Astrocyte of the spinal cord (primary cell): ENCODE data around the gene METTL24.
A peak's percentile ranks its signal among the peaks of the same experiment; 100 is the strongest.

Source experiments
- DNase-seq: peaks from one replicate; pipeline ENCODE4 v3.0.0; 2011; ENCODE audit warnings: low read depth, low spot score
- H3K4me3 ChIP-seq: 2 replicates; pipeline ENCODE4 v1.5.1; 2011; ENCODE audit warnings: low read depth, mild to moderate bottlenecking, low read length, moderate library complexity
- in situ Hi-C: cut with HindIII; loops from 2 replicates; pipeline ENCODE4 v1.10.0; 2017; ENCODE audit warnings: low sequenced_read_pairs
- TF ChIP-seq, protein P1 (sequence below): IDR thresholded peaks from 2 replicates; pipeline ENCODE4 v1.5.1; 2012; ENCODE audit warnings: low read depth, mild to moderate bottlenecking, low read length, inconsistent platforms

Gene METTL24

DNA sequence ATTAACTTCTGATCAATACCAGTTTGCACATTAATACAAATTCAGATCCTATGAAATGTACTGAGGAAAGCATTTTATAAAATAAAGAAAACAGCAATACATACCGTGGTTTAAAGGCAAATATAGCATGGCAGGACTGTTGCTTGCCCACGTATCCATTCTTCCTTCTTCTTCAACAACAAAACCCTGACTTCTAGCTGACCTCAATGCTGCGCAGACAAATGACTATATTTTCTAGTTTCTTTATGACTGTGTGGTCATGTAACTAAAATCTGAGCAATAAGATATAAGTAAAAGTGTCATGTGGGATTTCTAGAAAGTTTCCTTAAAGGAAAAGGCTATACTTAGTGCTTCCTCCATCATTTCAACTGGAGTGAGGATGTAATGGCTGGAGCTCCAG is 92.9 kb downstream of the METTL24 start:
- H3K4me3 ChIP-seq = no peak overlapping the region
- in situ Hi-C loops = no loop called here
- TF ChIP-seq, protein P1, sequence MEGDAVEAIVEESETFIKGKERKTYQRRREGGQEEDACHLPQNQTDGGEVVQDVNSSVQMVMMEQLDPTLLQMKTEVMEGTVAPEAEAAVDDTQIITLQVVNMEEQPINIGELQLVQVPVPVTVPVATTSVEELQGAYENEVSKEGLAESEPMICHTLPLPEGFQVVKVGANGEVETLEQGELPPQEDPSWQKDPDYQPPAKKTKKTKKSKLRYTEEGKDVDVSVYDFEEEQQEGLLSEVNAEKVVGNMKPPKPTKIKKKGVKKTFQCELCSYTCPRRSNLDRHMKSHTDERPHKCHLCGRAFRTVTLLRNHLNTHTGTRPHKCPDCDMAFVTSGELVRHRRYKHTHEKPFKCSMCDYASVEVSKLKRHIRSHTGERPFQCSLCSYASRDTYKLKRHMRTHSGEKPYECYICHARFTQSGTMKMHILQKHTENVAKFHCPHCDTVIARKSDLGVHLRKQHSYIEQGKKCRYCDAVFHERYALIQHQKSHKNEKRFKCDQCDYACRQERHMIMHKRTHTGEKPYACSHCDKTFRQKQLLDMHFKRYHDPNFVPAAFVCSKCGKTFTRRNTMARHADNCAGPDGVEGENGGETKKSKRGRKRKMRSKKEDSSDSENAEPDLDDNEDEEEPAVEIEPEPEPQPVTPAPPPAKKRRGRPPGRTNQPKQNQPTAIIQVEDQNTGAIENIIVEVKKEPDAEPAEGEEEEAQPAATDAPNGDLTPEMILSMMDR = no peak
- no peak for DNase-seq

DNA sequence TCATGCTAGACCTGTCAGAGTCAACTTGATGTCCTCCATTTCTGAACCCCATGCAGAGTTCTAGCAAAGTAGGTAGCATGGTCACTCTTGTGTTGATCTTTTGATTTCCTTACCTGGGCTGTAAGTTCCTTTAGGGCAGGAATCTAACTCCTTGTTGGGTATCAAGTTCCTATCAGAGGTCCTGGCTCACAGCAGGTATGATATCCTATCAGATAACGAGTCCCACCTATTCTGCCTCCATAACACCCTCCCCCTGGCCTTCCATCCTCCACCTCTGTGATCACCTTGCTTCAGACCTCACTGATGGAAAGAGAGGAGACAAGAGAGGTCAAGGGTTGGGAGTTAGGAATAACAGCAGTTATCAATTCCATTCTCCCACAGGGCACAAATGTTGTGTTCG is 101.8 kb downstream of the METTL24 start:
- DNase-seq = no peak
- no peak overlapping the region for H3K4me3 ChIP-seq
- TF ChIP-seq, protein P1 = no peak
- in situ Hi-C loops = no loop called here

DNA sequence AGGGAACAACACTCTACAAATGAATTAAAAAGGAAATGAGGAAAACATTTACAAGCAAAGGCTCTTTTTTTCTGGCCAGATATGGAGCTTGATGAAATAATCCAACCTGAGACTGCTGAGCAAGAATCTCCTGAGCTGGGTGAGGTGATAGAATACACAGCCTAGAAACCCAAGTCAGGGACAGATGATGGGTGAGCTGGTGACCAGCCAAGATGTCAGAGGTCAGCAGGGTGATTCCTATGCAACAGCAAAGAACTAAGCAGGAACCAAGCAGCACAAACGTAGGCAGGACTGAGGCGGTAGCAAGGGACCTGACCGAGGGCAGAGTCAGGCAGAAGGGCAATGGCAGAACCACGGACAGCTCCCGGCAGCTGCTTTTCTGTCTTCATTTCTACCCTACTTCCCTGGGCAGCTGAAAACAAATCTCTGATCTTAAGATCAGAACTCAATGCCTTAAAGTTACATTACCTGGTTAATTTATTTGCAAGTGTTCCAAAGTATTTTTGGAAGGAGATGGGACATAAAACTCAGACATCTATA is 102.9 kb downstream of the METTL24 start:
- TF ChIP-seq, protein P1 = no peak
- DNase-seq = peak; percentile 38
- no peak overlapping the region for H3K4me3 ChIP-seq
- in situ Hi-C loops = no loop called here

DNA sequence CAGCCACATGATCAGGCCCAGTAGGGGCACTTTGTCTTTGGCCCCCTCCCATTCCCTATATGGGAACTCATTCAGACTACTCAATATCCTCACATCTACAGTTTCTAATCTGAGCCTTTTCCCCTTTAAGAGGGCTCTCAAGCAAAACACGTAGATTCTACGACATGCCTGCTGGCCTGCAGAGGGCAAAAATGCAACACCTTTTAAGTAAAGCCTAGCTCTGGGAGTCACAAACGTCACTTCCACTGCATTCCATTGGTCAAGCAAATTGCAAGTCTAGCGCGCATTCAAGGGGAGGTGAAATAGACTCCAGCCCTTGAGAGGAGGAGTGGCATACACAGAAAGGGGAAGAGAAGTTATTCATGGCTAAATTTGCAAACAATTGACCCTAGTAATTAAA is 107.3 kb downstream of the METTL24 start:
- in situ Hi-C loops = no loop called here
- TF ChIP-seq, protein P1 = no peak
- no peak for DNase-seq

DNA sequence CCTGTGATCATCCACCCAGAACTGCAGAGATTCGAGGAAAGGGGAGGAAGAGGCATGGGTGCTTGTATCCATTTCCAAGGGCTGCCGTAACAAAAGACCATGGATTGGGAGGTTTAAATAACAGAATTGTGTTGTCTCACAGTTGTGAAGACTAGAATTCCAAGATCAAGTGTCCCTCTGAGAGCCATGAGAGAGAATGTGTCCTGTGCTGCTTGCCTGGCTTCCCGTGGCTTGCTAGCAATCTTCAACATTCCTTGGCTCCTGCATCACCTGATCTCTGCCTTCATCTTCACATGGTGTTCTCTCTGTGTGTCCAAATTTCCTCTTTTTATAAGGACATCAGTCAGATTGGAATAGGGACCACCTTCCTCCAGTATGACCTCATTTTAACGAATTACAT is 108.1 kb downstream of the METTL24 start:
- no peak for DNase-seq
- TF ChIP-seq, protein P1 = no peak
- H3K4me3 ChIP-seq = no peak overlapping the region
- in situ Hi-C loops = no loop called here

More for the DNA sequence above, 107.3 kb downstream of the METTL24 start:
- no peak overlapping the region for H3K4me3 ChIP-seq

DNA sequence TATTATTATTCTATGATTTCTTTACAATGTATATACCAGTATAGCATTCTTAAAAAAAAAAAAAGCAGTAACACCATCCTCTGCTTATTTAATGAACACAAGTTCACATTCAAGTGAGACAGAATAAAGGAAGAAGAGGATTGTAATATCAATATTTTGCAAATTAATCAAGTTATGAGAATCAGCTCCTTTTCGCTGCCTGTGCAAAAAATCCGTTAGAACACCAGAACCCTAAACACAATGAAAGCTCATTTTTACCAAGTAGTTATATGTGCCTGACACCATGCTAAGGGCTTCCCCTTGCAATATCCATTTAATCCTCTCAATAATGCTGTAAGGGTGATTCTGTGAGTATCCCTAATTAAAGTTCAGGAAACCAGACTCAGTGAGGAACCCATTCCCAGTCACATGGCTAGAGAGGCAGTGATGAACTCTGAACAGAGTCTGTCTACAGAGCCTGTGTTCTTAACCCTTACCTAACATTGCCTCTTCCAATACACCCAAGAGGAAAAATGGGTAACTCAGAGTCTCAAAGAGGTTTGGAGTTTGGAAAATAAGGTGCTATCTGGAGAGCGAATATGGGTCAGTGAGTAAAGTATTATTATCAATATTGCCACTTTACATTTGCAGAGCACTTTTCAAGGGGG is 111.1 kb downstream of the METTL24 start:
- TF ChIP-seq, protein P1 = no peak
- no peak overlapping the region for H3K4me3 ChIP-seq
- in situ Hi-C loops = no loop called here
- DNase-seq = no peak
